ENCODE data around the gene MEGF8.

The MEGF8 gene

DNA sequence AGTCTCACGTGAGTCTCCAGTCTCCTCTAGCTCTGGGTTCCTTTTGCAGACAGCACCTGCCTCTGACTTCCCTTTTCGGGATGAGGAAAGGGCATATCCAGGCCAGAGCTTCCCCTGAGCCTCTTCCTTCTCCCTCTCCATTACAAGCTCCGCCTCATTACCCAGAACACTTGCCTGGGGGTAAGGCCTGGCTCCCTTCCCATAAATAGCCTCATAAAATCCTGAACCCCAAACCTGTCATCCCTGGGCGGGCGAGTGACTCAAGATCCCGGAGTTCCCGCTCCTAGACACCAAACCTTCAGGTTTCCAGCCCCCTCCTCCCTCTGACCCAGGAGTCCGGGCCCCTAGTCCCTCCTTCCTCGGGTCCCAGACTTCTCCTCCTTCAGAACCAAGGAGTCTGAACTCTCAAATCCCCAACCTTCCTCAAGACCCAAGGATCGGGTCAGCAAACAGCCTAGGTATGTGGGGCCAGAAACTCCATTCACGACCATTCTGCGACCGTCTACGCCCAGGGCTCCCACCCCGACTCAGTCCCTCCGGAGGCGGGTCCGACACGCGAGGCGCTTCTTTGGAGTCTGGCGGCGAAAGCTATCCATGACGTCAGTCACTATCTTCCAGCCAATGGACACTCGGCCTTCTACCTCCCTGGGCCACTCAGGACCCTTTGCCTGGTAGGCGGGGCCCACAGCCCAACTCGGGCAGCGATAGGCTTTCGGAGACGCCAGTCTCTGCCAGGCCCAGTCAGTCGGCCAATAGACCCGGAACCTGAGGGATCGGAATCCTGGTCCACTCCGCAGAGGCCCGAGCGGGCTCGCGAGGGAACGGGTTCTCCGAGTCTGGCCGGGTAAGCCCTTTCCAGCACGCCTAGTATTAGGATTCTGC is 71.2 kb downstream of the MEGF8 start:
- peak; percentile 98 for DNase-seq

- no peak for DNase-seq
These were observed 72.1 kb downstream of the MEGF8 start for GRCh38 chr19:42397263-42398166.

GRCh38 chr19:42400404-42400803 is 75.0 kb downstream of the MEGF8 start:
- no peak for DNase-seq

DNA sequence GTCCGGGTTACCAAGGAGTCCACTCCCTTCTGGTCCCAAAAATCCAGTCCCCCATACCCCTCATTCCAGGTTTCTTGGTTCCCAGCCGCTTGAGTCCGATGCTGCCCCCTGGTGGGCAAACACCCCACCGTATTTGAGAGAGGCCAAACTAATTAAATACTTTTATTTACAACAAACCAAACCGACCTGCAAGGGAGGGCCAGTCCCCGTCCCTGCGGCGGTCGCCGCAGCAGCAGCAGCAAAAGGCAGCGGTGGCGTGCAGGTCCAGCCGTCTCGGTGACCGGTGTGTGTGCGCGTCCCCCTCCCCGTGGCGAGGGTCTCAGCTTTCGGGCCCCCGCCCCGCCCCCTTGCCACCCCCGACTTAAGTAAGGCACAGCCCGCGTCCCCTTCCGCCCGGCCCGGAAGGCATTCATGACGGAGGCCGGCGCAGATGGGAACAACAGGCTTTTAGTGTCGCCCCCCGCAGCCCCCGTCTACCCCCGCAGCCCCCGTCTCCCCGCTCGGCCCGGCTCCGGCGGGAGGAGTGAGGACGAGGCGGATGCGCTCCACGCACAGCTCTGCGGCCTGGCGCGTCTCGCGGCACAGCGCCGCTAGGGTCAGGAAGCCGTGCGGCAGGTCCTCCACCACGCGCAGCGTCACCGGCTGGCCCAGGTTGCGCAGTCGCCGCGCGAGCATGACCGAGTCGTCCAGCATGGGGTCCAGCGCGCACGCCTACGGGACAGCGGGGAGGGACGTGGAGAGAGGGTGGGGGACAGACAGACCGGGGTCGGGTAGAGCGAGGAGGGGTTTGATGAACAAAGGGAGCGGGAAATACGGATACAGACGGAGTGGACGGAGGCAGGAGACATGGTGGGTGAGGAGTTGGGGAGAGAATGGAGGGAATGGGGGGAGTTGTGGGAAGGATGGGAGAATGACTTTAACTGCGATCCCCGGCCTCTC is 76.2 kb downstream of the MEGF8 start:
- DNase-seq: peak; percentile 69

- DNase-seq: no peak
These were observed 77.1 kb downstream of the MEGF8 start for GRCh38 chr19:42402376-42403116.

- no peak for DNase-seq
These were observed 78.2 kb downstream of the MEGF8 start for GRCh38 chr19:42403586-42403985.

- no peak for DNase-seq
These were observed 80.7 kb downstream of the MEGF8 start for GRCh38 chr19:42406111-42406510.

DNA sequence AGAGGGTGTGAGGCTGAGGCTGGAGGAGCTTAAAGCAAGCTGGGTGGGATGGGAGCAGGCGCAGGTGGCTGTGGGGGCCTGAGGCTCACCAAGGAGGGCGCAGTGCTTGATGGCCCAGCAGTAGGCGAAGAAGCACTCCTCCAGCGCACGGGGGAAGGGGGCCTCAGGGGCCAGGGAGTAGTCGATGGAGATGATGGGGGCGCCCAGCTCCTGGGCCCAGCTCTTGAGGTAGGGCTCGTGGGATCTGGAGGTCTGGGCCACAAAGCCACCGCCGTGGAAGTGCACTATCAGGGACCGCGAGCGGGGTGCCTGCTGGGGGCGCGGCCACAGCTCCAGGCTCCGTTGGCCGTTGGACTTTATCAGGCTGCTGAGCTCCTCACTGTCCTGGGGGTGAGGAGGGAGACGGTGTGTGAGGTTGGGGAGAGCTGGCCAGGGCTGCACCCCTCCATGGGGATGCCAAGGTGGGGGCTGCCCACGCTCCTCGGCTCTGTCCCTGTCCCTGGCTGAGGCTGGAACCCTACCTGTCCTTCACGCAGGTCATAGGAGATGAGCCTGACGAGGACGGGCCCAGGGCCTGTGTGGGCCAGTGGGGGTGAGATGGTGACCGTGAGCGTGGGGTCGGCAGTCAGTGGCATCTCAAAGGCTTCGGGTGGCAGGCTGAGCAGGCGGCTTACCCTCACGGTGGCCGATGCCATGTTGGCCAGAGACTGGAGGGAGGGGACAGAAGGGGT is 81.8 kb downstream of the MEGF8 start:
- no peak for DNase-seq

- DNase-seq: no peak
These were observed 82.4 kb downstream of the MEGF8 start for GRCh38 chr19:42407816-42408175.

- no peak for DNase-seq
These were observed 84.0 kb downstream of the MEGF8 start for GRCh38 chr19:42409477-42409876.

- no peak for DNase-seq
These were observed 84.9 kb downstream of the MEGF8 start for GRCh38 chr19:42410371-42410770.

DNA sequence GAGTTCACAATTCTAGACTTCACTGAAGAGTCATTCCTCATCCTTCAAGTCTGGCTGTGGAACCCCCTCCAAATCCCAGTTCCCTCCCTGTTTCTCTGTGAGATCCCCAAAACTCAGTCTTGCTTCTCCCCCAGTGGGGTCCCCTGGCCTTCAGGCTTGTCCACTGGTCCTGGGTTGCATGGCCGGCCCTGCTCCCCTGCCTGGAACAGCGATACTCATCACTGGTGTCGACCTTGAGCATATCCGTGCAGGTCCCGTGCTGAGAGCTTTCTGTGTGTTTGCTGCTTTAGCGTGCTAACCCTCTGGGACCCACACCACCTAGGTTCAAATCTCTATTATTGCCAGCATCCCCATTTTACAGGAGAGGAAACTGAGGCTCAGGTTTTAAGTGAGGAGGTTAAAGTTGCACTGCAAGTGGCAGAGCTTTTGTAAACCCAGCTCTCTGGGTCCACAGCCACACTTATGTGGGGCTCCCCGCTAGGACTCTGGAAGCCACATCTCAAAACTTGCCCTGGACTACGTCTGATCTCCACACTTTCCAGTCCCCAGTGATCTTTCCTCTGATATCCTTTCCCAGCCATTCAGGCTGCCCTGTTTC is 86.2 kb downstream of the MEGF8 start:
- no peak for DNase-seq

GRCh38 chr19:42412227-42412626 is 86.8 kb downstream of the MEGF8 start:
- DNase-seq: no peak

- DNase-seq: no peak
These were observed 87.2 kb downstream of the MEGF8 start for GRCh38 chr19:42412661-42413076.

DNA sequence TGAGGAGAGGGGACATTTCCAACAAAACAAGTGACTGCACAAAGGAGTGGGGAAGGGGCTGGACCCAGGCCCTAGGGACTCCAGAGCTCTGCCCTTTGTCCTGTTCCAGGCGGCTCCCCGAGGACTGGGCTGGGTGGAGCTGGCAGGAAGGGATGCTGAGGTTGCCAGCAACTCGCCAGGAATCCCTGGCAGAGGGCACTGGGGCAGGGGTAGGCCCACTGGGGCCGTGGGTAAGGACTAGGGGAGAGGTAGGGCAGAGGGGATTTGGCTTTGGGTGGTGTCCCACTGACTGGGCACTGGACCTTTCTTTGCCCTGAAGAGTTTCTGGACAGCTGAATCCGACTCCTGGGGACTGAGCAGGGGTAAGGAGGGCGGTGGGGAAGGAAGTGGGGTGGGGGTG is 93.9 kb downstream of the MEGF8 start:
- no peak for DNase-seq

GRCh38 chr19:42420055-42420544 is 94.7 kb downstream of the MEGF8 start:
- peak; percentile 66 for DNase-seq

DNA sequence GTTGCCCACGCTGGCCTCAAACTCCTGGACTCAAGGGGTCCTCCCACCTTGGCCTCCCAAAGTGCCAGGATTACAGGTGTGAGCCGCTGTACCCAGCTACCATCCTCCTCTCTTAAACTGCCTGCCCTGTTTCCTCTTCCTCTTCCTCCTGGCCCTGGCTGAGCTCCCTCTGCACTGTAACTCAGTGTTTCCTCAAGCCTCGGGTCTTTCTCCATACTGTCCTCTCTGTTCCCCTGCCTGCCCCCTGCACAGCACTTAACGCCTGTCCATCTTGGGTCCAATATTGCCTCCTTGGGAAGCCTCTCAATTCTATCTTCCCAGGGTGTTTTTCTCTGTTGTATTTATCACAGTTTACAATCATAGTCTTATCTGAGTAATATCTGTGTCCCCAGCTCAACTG is 95.7 kb downstream of the MEGF8 start:
- DNase-seq: no peak

- DNase-seq: no peak
These were observed 96.2 kb downstream of the MEGF8 start for GRCh38 chr19:42421591-42422031.

DNA sequence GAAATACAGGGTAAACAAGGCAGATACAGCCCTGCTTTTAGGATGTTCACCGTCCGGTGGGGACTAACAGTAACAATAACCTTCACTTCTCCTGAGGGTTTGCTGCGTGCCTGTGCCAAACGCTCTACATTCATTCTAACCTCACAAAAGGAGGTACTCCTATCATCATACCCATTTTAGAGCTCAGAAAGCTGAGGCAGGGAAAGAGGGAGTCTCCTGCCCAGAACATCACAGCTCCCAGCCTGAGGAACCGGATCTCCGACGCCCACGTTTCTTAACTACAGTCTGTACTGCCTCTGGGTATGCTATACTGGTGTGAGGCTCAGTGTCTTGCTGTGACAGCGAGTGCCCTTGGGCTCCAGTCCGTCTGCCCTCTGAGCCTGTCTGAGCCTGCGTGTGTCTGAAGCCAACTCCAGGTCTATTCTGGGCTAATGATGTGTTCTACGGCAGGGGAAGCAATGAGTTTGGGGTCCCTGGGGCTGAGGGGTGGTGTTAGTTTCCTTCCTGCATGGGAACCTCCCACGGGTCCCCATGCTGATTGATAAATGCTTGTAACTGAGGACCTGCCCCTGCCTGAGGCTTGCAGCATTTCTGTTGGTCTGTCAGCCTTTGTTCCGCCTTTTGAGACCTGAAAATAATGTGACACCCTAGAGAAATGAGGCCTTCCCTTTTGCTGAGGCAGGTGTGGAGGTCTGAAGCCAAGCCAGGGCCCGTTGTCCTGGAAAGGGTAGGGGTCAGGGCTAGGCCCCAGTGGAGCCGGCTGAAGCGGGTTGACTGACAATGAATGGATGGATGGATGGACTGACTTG is 96.9 kb downstream of the MEGF8 start:
- DNase-seq: no peak

All from NCI-H1694 treated with DMSO at 0.1 percent for 48 hours (cell line).